Measurements from ENCODE around the gene HMGB1.

Gene HMGB1

GRCh38 chr13:30465593-30466357, at the start of gene HMGB1:
HMGB1 (minus strand) TSS chr13:30465936; CDS start chr13:30463680, 2,256 bp downstream.
- peak; percentile 90 for DNase-seq (ENCODE audit: low spot score)

GRCh38 chr13:30510811-30511371, 45.2 kb upstream of the HMGB1 start:
- DNase-seq (ENCODE audit: low spot score) = no peak

GRCh38 chr13:30510091-30510490, 44.4 kb upstream of the HMGB1 start:
- DNase-seq (ENCODE audit: low spot score) = no peak

- no peak for DNase-seq (ENCODE audit: low spot score)
Observed at GRCh38 chr13:30509254-30510050, 43.7 kb upstream of the HMGB1 start.

GRCh38 chr13:30504081-30504480, 38.3 kb upstream of the HMGB1 start:
- no peak for DNase-seq (ENCODE audit: low spot score)

- no peak for DNase-seq (ENCODE audit: low spot score)
Observed at GRCh38 chr13:30502237-30502636, 36.5 kb upstream of the HMGB1 start.

- DNase-seq (ENCODE audit: low spot score) = no peak
Observed at GRCh38 chr13:30499338-30499737, 33.6 kb upstream of the HMGB1 start.

GRCh38 chr13:30496147-30496546, 30.4 kb upstream of the HMGB1 start:
- DNase-seq (ENCODE audit: low spot score) = no peak

GRCh38 chr13:30495746-30496145, 30.0 kb upstream of the HMGB1 start:
- no peak for DNase-seq (ENCODE audit: low spot score)

GRCh38 chr13:30493658-30494381, 28.1 kb upstream of the HMGB1 start:
- no peak for DNase-seq (ENCODE audit: low spot score)

GRCh38 chr13:30487075-30487470, 21.3 kb upstream of the HMGB1 start:
- DNase-seq (ENCODE audit: low spot score) = no peak

GRCh38 chr13:30486230-30487074, 20.7 kb upstream of the HMGB1 start:
- DNase-seq (ENCODE audit: low spot score) = no peak

- DNase-seq (ENCODE audit: low spot score) = no peak
Observed at GRCh38 chr13:30481241-30481760, 15.6 kb upstream of the HMGB1 start.

GRCh38 chr13:30480292-30480950, 14.7 kb upstream of the HMGB1 start:
- DNase-seq (ENCODE audit: low spot score) = no peak

- DNase-seq (ENCODE audit: low spot score) = no peak
Observed at GRCh38 chr13:30479883-30480219, 14.1 kb upstream of the HMGB1 start.

GRCh38 chr13:30479154-30479882, 13.6 kb upstream of the HMGB1 start:
- peak; percentile 14 for DNase-seq (ENCODE audit: low spot score)

GRCh38 chr13:30477346-30478195, 11.8 kb upstream of the HMGB1 start:
- no peak for DNase-seq (ENCODE audit: low spot score)

- no peak for DNase-seq (ENCODE audit: low spot score)
Observed at GRCh38 chr13:30473675-30474074, 7.9 kb upstream of the HMGB1 start.

GRCh38 chr13:30466841-30467252, 1.1 kb upstream of the HMGB1 start:
- no peak for DNase-seq (ENCODE audit: low spot score)
